ENCODE measurements around the gene KL.

The KL gene

DNA sequence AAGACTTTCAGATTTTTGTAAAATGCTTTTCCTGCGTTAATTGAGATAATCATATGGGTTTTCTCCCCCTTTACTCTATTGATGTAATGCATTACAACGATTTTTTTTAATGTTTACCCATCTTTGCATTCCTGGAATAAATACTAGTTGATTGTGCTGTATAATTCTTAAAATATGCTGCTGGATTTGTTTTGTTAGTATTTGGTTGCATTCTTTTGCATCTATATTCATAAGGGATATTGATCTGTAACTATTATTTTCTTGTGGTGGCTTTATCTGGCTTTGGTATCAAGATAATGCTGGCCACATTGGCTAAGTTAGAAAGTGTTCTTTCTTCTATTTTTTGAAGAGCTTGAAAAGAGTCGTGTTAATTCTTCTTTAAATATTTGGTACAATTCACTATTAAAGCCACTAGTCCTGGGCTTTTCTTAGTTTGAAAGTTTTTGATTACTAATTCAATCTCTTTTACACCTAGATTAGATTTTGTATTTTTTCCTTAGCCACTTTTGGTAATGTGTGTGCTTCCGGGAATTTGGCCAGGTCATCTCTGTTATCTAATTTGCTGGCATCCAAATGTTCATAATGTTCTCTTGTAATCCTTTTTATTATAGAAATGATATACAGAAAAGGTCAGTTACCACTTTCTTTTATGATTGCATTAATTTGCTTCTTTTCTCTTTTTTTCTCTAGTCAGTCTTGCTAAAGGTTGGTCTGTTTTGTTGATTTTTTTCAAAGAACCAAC, 29.8 kb downstream of the KL start:
- DNase-seq: no peak

DNA sequence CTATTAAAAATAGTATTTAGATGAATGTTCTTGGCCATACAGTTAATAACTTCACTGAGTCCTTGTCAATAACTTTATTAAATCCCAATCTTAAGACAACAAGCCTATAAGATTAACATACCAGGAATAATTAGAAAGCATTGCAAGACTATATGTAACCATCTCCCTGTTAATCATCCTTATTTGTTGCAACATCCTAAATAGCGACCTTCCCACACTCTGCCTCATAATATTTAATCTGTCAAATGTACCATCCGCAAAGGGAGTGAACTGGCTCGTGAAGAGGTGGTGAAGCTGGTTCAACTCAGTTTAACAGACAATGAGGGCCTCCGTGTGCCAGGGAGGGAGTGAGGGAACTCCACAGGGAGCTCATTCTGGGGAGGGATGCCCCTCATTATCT, 33.9 kb downstream of the KL start:
- DNase-seq: no peak

- no peak for DNase-seq
Observed at GRCh38 chr13:33051632-33052031, 35.4 kb downstream of the KL start.

DNA sequence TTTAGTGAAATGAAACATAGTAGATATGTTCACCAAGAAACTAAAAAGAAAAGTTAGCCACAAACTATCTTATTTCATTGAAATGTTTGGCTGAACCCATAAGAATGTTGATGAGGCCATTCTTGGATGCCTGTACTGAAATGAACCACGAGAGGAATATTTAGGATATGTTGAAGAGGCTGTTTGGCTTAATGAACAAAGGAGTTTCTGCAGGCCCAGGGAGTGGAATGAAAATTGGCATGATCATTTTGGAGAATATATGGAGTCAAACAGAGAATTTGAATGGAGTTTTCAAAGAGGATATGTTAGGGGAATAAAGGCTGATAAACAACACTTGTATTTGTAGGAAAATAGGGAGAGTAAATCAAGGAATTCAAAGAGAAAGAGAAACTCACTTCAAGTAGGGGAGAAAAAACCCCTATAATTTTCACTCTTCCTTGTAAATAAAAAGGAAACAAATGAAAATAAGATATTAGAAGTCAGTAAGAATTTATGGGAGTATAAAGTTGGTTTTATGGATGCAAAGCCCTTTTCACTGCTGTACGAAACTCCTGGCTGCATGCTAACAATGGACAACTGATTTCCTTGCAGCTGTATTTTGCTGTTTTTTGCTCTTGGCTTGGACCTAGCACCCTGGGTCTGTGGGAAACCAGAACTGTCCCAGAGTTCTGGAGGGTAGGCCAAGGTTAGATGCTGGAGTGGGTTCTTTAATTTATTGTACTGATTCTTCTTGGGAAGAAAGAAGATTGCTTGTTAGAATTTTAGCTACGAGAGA, 36.5 kb downstream of the KL start:
- no peak for DNase-seq

GRCh38 chr13:33053397-33054066, 37.3 kb downstream of the KL start:
- no peak for DNase-seq

DNA sequence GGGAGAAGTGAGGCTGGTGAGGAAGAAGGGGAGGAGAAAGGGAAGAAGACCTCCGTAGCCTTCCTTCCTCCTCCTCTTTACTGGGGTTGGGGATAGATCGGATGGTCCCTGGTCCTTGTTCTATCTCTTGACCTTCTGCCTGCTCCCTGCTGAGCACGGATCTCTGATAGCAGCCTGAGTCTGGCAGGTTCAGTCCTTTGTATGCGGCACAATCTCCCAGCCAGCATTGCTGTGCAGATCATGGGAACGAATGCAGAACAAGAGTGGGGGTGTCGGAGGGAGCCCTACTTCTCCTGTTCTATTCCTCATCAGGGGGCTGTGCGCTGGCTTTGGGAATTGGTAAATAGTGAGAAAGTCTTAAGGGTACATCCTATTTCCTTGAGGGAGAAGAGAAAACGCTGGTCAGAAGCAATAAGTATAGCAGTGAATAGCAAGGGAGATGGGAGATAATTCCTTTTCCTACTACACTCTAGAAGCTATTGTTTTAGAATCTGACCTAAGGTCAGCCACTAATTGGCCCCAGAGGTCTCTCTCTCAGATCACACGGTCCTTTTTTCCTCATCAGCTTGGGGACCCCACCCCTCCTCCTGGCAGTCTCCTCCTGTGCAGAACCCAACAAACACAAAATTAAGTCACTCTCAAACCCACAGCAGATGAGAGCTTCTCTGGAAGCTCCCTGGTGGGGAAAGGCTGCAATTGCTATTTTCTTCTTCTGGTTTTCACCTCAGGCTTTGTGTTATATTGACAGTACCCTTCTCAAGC, 41.0 kb downstream of the KL start:
- no peak for DNase-seq

GRCh38 chr13:33058776-33059327, 42.6 kb downstream of the KL start:
- no peak for DNase-seq

DNA sequence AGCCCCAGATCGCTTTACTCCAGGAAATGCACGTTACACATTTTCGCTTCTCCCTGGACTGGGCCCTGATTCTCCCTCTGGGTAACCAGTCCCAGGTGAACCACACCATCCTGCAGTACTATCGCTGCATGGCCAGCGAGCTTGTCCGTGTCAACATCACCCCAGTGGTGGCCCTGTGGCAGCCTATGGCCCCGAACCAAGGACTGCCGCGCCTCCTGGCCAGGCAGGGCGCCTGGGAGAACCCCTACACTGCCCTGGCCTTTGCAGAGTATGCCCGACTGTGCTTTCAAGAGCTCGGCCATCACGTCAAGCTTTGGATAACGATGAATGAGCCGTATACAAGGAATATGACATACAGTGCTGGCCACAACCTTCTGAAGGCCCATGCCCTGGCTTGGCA, 44.6 kb downstream of the KL start:
- no peak for DNase-seq

DNA sequence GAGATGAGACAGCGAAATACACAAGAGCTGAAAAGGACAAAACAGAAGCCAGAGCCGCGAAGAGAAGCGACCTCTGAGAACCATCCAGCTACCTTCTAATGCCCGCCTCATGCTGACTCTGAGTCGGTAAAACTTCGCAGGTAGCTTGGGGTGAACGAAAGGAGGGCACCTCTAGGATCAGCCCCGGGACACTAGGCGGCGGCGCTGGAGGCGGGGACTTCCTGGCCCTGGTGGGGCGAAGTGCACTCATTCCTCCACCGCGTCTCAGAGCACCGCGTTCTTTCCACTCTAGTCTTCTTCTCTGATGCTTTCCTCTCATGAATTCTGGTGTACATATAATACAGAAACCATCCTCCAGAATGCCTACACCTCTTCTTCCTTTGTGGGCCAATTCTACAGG, 50.1 kb downstream of the KL start:
- DNase-seq: no peak

- DNase-seq: no peak
Observed at GRCh38 chr13:33069365-33069764, 53.1 kb downstream of the KL start.

DNA sequence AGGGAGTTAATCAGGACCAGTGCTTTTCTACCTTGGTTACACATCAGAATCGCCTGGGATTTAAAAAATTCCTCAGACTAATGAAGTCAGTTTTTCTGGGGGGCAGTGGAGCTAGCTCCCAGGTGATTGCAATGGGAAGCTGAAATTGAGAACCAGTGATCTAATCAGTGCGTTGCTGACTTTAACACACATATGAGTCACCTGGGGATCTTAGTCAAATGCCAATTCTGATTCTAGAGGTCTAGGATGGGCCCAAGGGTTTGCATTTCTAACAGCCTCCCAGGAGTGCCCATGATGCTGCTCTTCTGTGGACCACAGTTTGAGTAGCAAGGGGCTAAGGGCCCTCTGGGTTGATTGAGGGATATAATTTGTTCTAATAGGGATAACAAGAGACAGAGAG, 54.5 kb downstream of the KL start:
- no peak for DNase-seq

DNA sequence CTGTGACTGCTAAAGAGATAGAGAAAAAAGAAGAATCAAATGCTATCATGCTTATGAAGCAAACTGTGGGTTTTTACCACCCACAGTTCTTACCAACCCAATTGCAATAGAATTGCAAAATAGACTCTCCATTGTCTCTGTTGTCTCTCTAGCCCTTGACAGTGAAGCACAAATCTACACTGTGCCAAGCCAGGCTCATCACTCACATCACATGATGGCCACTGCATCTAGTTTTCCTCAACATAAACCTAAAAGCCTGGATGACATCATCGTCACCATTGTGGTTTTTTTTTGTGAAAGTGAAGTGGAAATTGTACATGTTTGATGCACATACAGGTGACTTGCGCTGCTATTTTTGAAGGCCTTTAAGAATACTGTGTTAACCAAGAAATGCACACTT, 56.1 kb downstream of the KL start:
- no peak for DNase-seq

DNA sequence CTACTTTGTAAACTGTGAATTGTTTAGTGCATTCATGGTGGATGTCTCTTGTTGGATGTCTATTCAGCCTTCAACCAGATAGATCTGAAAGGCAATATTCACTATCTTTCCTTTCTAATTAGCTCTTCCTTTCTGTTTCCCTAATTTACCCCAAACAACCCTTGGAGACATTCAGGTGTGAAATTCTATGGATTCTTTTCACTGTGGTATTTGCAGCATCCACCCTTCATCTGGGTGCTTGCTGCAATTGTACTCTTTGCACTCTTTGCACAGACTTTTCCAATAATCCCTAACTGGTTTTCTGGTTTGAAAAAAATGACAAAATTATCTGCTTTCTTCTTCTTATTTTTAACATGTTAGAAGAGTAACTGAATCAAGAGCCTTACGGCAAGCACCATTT, 56.5 kb downstream of the KL start:
- no peak for DNase-seq

DNA sequence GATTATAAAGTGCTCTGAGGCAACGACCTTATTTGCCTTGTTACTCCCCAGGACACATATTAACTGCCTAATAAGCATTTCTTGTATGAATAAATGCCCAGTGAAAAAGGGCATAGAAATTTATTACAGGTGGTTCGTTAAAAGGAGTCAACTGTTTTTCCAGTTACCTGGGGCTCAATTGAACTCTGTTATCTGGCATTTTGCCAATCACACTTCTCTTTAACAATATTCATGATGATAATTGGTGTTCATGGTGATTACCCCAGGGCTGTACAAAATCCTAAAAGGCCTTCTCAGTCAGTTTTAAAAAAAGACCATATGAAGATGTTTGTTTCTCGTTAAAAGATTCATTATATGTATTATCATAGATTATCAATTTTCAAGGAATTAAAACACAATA, 57.1 kb downstream of the KL start:
- DNase-seq: no peak

DNA sequence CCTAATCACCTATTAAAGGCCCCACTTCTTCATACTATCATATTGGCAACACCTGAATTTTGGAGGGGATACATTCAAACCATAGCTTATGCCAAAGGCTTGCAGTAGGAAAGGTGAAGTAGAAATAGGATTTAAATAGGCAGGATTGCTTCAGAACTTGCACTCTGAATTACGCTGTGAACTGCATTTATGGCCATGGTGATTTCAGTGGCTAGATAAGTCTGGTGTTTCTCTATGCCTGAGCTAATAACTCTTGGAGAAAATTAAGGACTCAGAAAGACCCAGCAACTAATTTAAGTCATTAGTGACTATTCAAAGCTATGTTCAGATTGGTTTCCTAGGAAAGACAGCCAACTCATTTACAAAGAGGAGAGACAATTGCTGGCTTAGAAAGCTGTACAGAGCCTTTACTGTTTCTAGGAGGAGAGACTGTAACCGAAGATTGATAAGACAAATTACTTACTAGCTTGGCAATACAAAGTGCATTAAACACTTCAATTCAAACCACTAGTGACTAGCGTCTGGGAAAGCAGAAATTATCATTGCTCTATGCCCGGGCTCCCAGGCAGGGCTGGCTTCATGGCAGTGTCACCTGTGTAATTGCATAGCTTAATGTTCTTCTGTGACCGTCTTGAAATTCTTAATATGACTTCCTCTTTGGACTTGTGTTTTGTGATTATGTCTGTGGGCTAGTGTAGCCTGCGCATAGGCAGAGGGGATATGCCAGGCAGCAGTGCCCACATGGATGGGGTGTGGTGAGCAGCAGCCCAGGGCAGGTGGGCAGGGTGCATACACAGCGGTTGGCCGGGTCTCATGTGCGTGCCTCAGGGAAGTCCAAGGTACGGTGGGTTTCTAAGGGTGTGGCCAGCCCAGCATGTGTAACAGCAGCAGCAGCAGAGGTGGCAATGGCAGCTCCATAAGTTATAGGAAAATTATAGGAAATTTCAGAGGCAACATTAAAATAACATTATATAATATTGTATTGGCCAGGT, 60.1 kb downstream of the KL start:
- peak; percentile 2 for DNase-seq

DNA sequence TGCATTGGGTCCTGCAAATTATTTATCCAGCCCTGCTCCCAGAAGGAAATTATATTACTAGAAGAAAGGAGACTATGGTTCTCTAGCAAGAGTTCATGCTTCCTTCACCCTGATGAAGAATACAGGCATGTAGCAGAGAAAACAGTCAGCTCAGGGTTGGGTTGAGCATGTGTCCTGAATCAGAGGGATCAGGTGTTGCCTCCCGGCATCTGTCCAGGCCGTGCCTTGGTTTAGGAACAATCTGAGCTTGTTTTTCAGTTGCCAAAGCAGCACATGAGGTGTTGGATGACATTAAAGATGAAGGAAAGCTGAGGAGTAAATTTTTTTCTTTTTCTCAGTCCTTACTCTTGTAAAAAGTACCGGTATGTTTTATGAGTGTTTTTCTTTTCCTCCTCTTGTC, 62.0 kb downstream of the KL start:
- DNase-seq: no peak

DNA sequence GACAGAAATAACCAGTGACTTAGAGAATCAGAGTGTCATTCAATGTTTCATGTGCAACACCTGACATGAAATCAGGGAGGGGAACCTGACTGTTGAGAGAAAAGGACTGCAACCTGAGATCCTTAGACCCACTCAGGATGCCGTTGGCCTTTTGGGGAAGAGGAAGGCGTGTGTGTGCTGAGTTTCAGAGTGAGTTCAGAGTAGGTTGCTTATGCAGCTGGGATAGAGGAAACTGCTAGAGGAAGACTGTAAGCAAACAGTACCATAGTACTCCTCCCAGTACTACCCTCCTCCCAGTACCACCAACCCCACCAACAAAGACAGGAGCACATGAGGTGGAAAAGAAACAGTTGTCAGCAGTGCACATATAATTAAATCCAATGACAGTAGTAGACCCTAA, 63.7 kb downstream of the KL start:
- no peak for DNase-seq

- DNase-seq: peak; percentile 5
Observed at GRCh38 chr13:33080972-33081590, 64.9 kb downstream of the KL start.

DNA sequence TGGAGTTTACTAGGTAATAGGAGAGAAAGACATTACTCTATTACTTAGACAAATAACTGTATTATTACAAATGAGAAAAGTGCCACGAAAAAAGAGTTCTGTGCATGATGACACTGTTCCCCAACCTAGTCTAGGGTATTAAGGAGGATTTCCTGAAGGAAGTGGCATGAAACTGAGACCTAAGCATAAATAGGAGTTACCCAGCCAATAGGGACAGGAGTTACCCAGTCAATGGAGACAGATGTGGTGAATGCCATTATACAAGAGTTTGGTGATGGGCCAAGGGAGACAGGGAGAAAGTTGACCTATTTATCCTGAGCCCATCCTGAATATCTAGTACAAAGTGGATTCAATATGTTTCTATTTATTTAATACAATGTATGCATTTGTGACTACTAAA, 65.4 kb downstream of the KL start:
- no peak for DNase-seq

- no peak for DNase-seq
Observed at GRCh38 chr13:33083054-33083453, 66.8 kb downstream of the KL start.

GRCh38 chr13:33087091-33087490, 70.9 kb downstream of the KL start:
- no peak for DNase-seq
